Esophagus (tissue), 2 donors: ENCODE results near the gene ZBTB20. TPM values are rescaled to one million over a fixed set of nuclear protein-coding genes. Genes with fewer than 3 reads are reported as not detected.

Experiments
- H3K27ac ChIP-seq, 2 donors: one replicate each; pipeline ENCODE4 v1.5.1; 2013; ENCODE audit warnings: low read depth in 2 of 2, mild to moderate bottlenecking in 2 of 2, inconsistent platforms in 1 of 2, low read length in 1 of 2, moderate library complexity in 1 of 2
- H3K27me3 ChIP-seq, 2 donors: one replicate each; pipeline ENCODE4 v1.6.1; 2013; ENCODE audit warnings: low read length in 2 of 2, control low read depth in 1 of 2, mild to moderate bottlenecking in 1 of 2; ENCODE audit not compliant: insufficient read depth in 2 of 2, control insufficient read depth in 1 of 2
- H3K36me3 ChIP-seq, 2 donors: one replicate each; pipeline ENCODE4 v1.6.1; 2013; ENCODE audit warnings: low read length in 1 of 2; ENCODE audit not compliant: control insufficient read depth in 2 of 2, insufficient read depth in 2 of 2
- H3K4me1 ChIP-seq, 2 donors: one replicate each; pipeline ENCODE4 v1.6.1; 2013; ENCODE audit warnings: low read length in 1 of 2; ENCODE audit not compliant: control insufficient read depth in 2 of 2, insufficient read depth in 2 of 2
- H3K4me3 ChIP-seq, 2 donors: one replicate each; pipeline ENCODE4 v1.5.1; 2013; ENCODE audit warnings: low read length in 2 of 2, mild to moderate bottlenecking in 2 of 2, low read depth in 1 of 2, moderate library complexity in 1 of 2
- H3K9me3 ChIP-seq, 2 donors: one replicate each; pipeline ENCODE4 v1.6.1; 2013; ENCODE audit warnings: mild to moderate bottlenecking in 2 of 2, low read depth in 1 of 2, low read length in 1 of 2, moderate library complexity in 1 of 2; ENCODE audit not compliant: control insufficient read depth in 2 of 2, insufficient read depth in 1 of 2
- WGBS, 2 donors: extraction: QIAGEN DNeasy Blood & Tissue Kit; methylation state at CpG; one replicate each; pipeline ENCODE4 v1.1.7; 2013; 5-methylcytosine and 5-hydroxymethylcytosine counted together
- polyA plus RNA-seq, 2 donors: library from polyadenylated mRNA; stranded (reverse); fragments of 200-250 nt; gene quantifications; one replicate each; pipeline ENCODE4 v1.2.3, GENCODE V29; 2013
- donor health status: healthy with polysubstance abuse.
- donor health status: Bipolar disorder and iron deficiency.

Gene ZBTB20
- polyA plus RNA-seq, 2 donors, result 0.16 to 1.3 TPM

GRCh38 chr3:115042351-115042750, 104.7 kb downstream of the ZBTB20 start:
- Histone ChIP-seq H3K4me1 (no peaks in the 10 kb centered on the region), H3K27me3 (no peaks in the 10 kb centered on the region), H3K9me3 (no peaks in the 10 kb centered on the region), H3K4me3 (no peak overlapping the region), H3K36me3 (no peaks in the 10 kb centered on the region), H3K27ac (no peak overlapping the region)
- WGBS, 2 donors, result 61 to 62% methylated on average over 3 of the region's 3 CpGs

DNA sequence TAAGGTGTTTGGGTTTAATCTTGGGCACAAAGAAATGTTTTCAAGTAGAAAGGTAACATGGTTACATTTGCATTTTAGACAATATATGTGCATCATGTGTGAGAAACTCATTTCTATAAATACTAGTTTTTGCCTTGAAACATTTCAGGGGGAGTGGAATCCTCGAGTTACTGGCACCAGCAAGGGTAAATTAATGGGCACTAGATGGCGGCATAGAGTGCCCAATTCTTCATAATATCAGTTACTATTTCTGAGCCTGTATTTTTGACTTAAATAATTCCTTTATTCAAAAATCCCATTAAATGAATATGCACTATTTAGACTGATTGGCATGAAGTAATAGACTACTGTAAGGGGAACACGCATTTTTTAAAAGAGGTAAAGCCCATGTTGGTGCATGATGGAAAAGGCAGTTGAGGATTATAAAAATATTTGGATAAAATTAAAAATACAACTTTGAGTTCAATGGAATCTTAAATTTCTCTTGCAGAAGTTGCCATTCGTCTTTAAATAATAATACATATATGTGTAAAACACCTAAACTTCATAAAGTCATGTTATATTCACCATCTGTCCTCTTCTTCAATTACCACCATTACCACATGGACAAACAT, 106.3 kb downstream of the ZBTB20 start:
- H3K4me3 ChIP-seq, result no peak overlapping the region
- H3K27me3 ChIP-seq, result no peaks in the 10 kb centered on the region
- no peak overlapping the region for H3K27ac ChIP-seq
- no peaks in the 10 kb centered on the region for H3K36me3 ChIP-seq
- H3K9me3 ChIP-seq, result no peaks in the 10 kb centered on the region
- H3K4me1 ChIP-seq, result no peaks in the 10 kb centered on the region
- WGBS, 2 donors, result 36 to 48% methylated on average over 4 of the region's 4 CpGs

- no peaks in the 10 kb centered on the region for H3K36me3 ChIP-seq
- no peaks in the 10 kb centered on the region for H3K27me3 ChIP-seq
- no peak overlapping the region for H3K4me3 ChIP-seq
- no peak overlapping the region for H3K27ac ChIP-seq
- no peaks in the 10 kb centered on the region for H3K9me3 ChIP-seq
- no peaks in the 10 kb centered on the region for H3K4me1 ChIP-seq
Measured at GRCh38 chr3:115040246-115040645, 106.8 kb downstream of the ZBTB20 start.

GRCh38 chr3:115038817-115039216, 108.3 kb downstream of the ZBTB20 start:
- H3K9me3 ChIP-seq, result no peaks in the 10 kb centered on the region
- H3K4me1 ChIP-seq, result no peaks in the 10 kb centered on the region
- no peaks in the 10 kb centered on the region for H3K27me3 ChIP-seq
- H3K4me3 ChIP-seq, result no peak overlapping the region
- no peaks in the 10 kb centered on the region for H3K36me3 ChIP-seq
- H3K27ac ChIP-seq, result no peak overlapping the region
- 92% methylated on average over 1 of the region's 1 CpG for WGBS, 2 donors

DNA sequence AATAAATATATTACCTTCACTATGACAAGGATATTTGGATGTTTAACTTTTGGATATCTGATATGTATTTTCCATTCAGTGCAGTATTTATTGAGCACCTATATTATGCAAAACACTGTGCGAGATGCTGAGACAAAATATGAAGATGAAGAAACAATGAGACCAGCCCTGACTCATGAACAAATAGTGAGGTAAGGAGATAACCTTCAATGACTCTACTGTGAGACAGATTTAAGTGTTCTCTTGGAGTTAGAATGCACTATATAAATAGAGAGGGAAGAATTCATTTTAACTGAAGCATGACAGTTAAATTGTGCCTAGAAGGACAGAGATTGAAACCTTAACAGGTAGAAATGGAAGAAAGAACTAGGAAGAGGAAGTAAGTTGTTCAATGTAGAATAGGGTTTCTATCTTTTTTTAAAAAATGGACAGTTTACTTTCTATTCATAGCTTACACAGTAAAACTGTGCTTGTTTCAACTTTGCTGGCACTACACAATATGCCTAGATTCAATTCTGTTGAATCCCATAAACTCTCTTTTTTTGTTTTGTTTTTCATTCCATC, 124.2 kb downstream of the ZBTB20 start:
- WGBS, 2 donors, result 75 to 78% methylated on average over 1 of the region's 1 CpG
- H3K27me3 ChIP-seq, result no peaks in the 10 kb centered on the region
- no peaks in the 10 kb centered on the region for H3K36me3 ChIP-seq
- H3K9me3 ChIP-seq, result no peaks in the 10 kb centered on the region
- H3K4me1 ChIP-seq, result no peaks in the 10 kb centered on the region
- H3K27ac ChIP-seq, result no peak overlapping the region
- no peak overlapping the region for H3K4me3 ChIP-seq

- 59 to 69% methylated on average over 2 of the region's 2 CpGs for WGBS, 2 donors
- no peaks in the 10 kb centered on the region for H3K27me3 ChIP-seq
Measured at GRCh38 chr3:115022199-115022598, 124.9 kb downstream of the ZBTB20 start.

GRCh38 chr3:115021061-115021460, 126.0 kb downstream of the ZBTB20 start:
- Histone ChIP-seq H3K27ac (no peak overlapping the region), H3K36me3 (no peaks in the 10 kb centered on the region), H3K9me3 (no peaks in the 10 kb centered on the region), H3K4me3 (no peak overlapping the region), H3K27me3 (no peaks in the 10 kb centered on the region), H3K4me1 (no peaks in the 10 kb centered on the region)
- 93 to 96% methylated on average over 2 of the region's 2 CpGs for WGBS, 2 donors

More at GRCh38 chr3:115022199-115022598, 124.9 kb downstream of the ZBTB20 start:
- no peaks in the 10 kb centered on the region for H3K9me3 ChIP-seq
- H3K4me1 ChIP-seq, result no peaks in the 10 kb centered on the region
- no peak overlapping the region for H3K27ac ChIP-seq
- no peak overlapping the region for H3K4me3 ChIP-seq
- no peaks in the 10 kb centered on the region for H3K36me3 ChIP-seq

GRCh38 chr3:115019900-115020299, 127.2 kb downstream of the ZBTB20 start:
- Histone ChIP-seq H3K4me3 (no peak overlapping the region), H3K36me3 (no peaks in the 10 kb centered on the region), H3K9me3 (no peaks in the 10 kb centered on the region), H3K4me1 (no peaks in the 10 kb centered on the region), H3K27me3 (no peaks in the 10 kb centered on the region), H3K27ac (no peak overlapping the region)
- 48 to 73% methylated on average over 1 of the region's 1 CpG for WGBS, 2 donors

DNA sequence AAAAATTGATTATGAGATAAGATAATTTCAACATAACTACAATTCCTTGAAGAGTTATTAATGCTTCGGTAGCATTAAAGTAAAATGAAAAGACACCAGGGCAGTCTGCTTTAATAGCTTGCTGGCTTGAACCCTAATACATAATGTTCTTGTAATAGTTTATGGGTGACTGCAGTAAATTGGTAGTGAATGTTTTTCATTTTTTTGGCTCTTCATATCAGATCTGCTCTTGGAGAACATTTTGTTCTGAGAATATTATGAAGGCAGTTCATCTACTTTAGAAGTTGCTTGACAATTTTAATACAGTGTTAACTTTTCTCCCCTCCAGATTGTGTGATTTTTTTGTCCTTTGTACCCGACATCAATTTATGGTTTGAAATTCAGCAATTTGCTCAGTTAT, 128.4 kb downstream of the ZBTB20 start:
- Histone ChIP-seq H3K9me3 (no peaks in the 10 kb centered on the region), H3K27me3 (no peaks in the 10 kb centered on the region), H3K4me3 (no peak overlapping the region), H3K4me1 (no peaks in the 10 kb centered on the region), H3K27ac (no peak overlapping the region), H3K36me3 (no peaks in the 10 kb centered on the region)
- WGBS, 2 donors, result 84 to 85% methylated on average over 2 of the region's 2 CpGs

DNA sequence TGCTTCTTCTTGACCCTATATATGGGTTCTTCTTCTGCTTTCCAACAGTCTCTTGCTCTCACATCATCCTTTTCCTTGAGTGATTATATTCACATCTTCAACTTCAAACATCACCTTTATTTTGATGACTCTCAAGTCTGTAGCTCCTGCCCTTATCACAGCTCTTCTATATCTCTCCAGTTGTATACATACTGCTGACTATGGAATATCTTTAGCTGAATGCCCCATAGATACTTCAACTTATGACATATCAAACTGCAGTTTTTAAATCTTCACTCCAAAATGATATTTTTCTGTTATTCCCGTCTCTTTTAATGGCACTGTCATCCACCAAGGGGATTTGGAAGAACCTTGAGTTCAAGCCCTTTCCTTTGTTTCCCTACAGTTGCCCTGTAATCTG, 139.1 kb downstream of the ZBTB20 start:
- Histone ChIP-seq H3K27me3 (no peaks in the 10 kb centered on the region), H3K36me3 (no peaks in the 10 kb centered on the region), H3K4me3 (no peak overlapping the region), H3K27ac (no peak overlapping the region), H3K4me1 (no peaks in the 10 kb centered on the region), H3K9me3 (no peaks in the 10 kb centered on the region)
- 94% methylated on average over 1 of the region's 1 CpG for WGBS, 2 donors
